AG09319 (cell line): ENCODE measurements around the gene TP53.

Experiments used
- DNase-seq: peaks from one replicate; pipeline ENCODE4 v3.0.0-alpha.2; 2010; ENCODE audit warnings: low read depth; ENCODE audit errors: extremely low read depth
- TF ChIP-seq, protein P1 (sequence below): IDR thresholded peaks from 2 replicates; pipeline ENCODE4 v1.5.1; 2011; ENCODE audit warnings: low read depth, mild to moderate bottlenecking, inconsistent platforms, low read length, moderate library complexity

The TP53 gene

DNA sequence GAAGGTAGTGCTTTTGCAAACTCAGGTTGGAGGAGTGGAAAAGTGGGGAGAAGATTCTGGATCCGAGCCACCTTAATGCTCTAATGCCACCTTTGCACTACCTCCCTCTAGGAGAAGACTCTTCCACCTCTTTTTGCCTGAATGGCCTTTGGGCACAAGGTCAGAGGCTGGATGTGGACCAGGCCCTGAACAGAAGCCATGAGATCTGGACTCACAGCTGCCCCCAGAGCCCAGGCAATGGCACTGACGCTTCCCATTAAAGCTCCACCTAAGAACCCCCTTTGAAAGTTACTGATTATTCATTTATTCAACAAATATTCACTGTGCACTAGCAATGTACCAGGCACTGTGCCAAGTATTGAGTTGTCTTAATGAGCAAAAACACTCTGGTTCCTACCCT is 54.2 kb downstream of the TP53 start:
- TF ChIP-seq, protein P1, sequence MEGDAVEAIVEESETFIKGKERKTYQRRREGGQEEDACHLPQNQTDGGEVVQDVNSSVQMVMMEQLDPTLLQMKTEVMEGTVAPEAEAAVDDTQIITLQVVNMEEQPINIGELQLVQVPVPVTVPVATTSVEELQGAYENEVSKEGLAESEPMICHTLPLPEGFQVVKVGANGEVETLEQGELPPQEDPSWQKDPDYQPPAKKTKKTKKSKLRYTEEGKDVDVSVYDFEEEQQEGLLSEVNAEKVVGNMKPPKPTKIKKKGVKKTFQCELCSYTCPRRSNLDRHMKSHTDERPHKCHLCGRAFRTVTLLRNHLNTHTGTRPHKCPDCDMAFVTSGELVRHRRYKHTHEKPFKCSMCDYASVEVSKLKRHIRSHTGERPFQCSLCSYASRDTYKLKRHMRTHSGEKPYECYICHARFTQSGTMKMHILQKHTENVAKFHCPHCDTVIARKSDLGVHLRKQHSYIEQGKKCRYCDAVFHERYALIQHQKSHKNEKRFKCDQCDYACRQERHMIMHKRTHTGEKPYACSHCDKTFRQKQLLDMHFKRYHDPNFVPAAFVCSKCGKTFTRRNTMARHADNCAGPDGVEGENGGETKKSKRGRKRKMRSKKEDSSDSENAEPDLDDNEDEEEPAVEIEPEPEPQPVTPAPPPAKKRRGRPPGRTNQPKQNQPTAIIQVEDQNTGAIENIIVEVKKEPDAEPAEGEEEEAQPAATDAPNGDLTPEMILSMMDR: no peak
- no peak for DNase-seq

DNA sequence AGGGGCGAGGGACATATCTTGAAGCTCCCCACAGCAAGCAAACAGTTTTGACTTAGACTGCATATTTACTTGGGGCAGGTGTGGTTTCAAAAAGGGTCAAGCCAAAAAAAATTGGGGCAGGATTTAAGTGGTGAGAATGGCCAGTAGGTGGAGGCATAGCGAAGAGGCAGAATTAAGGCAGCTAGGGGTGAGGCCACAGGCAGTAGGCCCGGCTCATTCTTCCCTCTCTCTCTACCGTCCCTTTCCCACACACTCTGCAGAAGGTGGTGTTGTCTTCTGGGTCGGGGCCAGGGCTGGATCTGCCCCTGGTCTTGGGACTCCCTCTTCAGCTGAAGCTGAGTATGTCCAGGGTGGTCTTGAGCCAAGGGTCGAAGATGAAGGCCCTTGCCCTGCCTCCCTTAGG is 54.8 kb downstream of the TP53 start:
- peak; percentile 24 for DNase-seq
- TF ChIP-seq, protein P1: peak; percentile 53

DNA sequence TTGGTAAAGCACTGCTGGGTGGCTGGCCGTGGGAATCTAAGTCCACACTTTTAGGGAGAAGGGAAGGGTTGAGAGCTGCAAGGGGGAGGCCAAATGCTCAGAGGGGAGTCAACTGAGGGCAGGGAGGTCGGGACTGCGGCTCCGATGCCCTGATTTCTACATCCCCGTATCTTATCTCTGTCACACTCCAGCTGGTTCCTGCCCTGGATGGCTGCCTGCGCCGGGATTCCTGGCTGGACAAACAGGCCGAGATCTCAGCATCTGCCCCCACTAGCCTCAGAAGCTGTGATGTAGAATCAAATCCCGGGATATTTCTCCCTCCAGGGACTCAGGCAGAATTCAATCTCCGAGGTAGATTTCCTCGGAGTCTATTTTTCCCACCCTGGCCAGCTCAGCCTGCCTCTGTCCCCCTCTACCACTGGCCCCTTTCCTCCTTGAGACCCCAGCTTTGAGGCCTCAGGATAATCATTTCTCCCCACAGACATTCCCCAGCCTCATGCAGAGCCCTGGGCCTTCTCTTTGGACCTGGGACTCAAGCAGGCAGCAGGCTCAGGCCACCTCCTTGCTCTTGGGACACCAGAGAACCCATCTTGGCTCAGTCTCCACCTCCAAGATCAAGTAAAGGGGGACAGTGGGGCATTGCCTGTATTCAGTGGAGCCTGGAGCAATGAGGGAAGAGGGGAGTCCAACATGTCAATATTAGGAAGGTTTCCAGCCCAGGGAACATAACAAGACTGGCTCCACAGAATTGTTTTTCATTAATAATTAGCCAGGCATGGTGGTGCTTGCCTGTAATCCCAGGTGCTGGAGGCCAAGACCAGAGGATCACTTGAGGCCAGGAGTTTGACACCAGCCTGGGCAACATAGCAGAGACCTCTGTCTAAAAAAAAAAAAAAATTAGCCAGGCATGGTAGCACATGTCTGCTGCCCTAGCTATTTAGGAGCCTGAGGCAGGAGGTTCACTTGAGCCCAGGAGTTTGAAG is 55.6 kb downstream of the TP53 start:
- DNase-seq: no peak
- TF ChIP-seq, protein P1: no peak

DNA sequence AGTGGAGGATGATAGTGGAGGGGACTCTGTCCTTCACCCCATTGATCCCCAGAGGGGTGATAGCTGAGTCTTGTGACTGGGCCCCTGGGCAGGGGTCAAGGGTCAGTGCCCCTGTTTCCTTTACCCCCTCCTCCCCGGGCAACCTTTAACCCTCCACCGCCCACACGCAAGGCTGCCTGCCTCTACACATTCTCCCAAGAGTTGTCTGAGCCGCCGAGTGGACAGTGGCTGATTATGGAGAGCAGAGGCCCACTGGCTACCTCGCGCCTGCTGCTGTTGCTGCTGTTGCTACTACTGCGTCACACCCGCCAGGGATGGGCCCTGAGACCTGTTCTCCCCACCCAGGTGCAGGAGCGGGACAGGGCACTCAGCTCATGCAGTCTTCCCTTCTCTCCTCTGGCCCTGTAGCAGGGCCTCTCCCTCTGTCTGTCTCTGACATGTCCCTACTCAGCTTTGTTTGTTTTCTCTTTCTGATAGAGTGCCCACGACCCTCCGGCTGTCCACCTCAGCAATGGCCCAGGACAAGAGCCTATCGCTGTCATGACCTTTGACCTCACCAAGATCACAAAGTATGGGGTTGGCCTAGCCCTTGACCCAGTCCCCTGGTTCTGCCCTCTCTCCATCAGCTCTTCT is 57.2 kb downstream of the TP53 start, which contains the start of gene SHBG:
SHBG (plus strand) TSS at position 197 of the 633 bp plus-strand sequence; CDS start at position 235, 38 bp downstream.
- DNase-seq: no peak
- TF ChIP-seq, protein P1: no peak

DNA sequence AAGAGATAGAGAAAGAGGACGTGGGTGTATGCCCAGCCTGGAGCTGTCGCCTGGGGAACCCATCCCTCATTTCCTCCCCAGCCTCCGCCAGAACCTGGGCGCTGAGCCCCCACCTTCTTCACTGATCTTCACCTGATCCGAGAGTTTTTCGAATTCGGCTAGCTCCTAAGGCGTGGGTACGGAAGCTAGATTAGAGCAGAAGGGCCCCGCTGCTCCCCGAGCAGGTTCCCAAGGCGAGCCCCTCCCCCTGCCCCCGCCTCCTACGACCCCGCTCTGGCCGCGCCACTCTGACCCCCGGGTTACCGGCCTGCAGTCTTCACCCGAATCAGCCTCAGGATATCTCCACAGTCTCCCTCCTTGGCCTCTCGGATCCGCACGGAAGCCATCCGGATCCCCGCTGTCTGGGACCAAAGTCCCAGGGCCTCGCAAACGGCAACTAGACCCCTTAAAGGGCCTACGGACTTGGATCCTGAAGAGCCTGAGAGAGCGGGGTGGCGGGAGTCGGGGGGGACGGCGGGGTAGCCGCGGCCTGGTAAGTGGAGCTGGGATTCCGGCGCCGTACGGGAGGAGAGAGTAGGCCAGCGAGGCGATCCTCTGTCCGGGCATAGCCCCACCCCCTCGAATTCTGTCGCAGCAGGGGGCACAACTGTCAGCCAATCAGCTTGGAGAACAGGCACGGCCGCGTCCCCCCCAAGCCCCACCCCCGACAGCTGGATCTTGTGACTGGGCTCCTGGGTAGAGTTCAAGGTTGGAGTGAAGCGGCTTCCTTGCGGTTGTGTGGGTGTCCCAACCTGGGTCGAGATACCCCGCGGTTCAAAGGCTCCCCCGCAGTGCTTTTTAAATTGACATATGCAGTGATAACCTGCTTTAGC is 59.8 kb downstream of the TP53 start, which contains the start of gene SAT2:
SAT2 (minus strand) TSS at position 572 of the 872 bp plus-strand sequence; CDS start at position 386, 186 bp downstream.
- DNase-seq: peak; percentile 84

DNA sequence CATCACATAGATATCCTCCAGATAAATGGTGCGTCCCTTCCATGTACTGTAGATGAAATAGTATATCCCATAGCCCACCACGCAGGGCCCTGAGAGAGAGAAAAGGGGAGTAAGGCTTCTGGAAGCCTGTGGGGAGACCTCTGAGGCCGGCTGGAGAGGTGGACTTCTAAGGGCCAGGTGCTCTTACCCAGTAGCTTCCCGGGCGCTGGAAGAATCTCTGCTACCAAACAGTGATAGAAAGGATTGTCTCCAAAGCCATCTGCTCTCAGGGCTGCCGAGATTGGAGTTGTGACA is 60.4 kb downstream of the TP53 start:
- TF ChIP-seq, protein P1: no peak
- no peak for DNase-seq

More for the DNA sequence above, 59.8 kb downstream of the TP53 start, which contains the start of gene SAT2:
- TF ChIP-seq, protein P1: no peak
